HCT116 (cell line): ENCODE measurements around the gene MANBA.
"Not testable (repeated sequence)": the region's sequence is repeated elsewhere in the genome, so short reads cannot be mapped to it uniquely, and the experiment has no call there.

ENCODE experiments used
- CBX3 ChIP-seq: IDR thresholded peaks from 2 replicates; pipeline ENCODE4 v1.6.1; 2012; ENCODE audit warnings: low read depth
- CEBPB ChIP-seq: IDR thresholded peaks from 2 replicates; pipeline ENCODE4 v1.6.1; 2012; ENCODE audit warnings: low read depth
- CTCF ChIP-seq, 3 experiments: fragments of 200-600 bp in 1 of 3; sonication (generic) in 1 of 3; IDR thresholded peaks in 2 of 3; conservative IDR thresholded peaks in 1 of 3; 2 replicates each; pipeline ENCODE4 v1.5.1; 2012 to 2017; ENCODE audit warnings: low read depth in 2 of 3, low read length in 2 of 3, antibody characterized with exemption in 1 of 3, borderline replicate concordance in 1 of 3, control low read depth in 1 of 3, mild to moderate bottlenecking in 1 of 3, mixed read lengths in 1 of 3, mixed run types in 1 of 3, moderate library complexity in 1 of 3; ENCODE audit not compliant: insufficient read depth in 1 of 3
- POLR2A ChIP-seq: IDR thresholded peaks from 2 replicates; pipeline ENCODE4 v1.7.0; 2011; ENCODE audit warnings: borderline replicate concordance; ENCODE audit not compliant: insufficient read depth, insufficient read length; ENCODE audit errors: extremely low read depth
- POLR2AphosphoS5 ChIP-seq: IDR thresholded peaks from 2 replicates; pipeline ENCODE4 v1.6.1; 2011; ENCODE audit warnings: mild to moderate bottlenecking, low read depth, low read length, moderate library complexity
- RAD21 ChIP-seq: IDR thresholded peaks from 2 replicates; pipeline ENCODE4 v1.6.1; 2012; ENCODE audit warnings: low read depth, mild to moderate bottlenecking
- SP1 ChIP-seq: IDR thresholded peaks from 2 replicates; pipeline ENCODE4 v1.6.1; 2012; ENCODE audit warnings: low read depth
- YY1 ChIP-seq: IDR thresholded peaks from 2 replicates; pipeline ENCODE4 v1.6.1; 2011; ENCODE audit warnings: low read length, low read depth, moderate library complexity, mild to moderate bottlenecking; ENCODE audit not compliant: insufficient replicate concordance; ENCODE audit errors: extremely low read depth
- TF ChIP-seq, protein P1 (sequence below): IDR thresholded peaks from 2 replicates; pipeline ENCODE4 v1.6.1; 2012; ENCODE audit warnings: low read depth
- TF ChIP-seq, protein P2 (sequence below): IDR thresholded peaks from 2 replicates; pipeline ENCODE4 v1.6.1; 2012

GRCh38 chr4:102718833-102719575 is 41.8 kb downstream of the MANBA start:
- TF ChIP-seq CTCF (IDR thresholded peaks at IDR 0.05 in 2 of 3, conservative IDR thresholded peaks at IDR 0.05 in 1 of 3; ENCODE audit: borderline replicate concordance in 1 of 3, insufficient read depth in 1 of 3, low read depth in 2 of 3, low read length in 2 of 3); POLR2AphosphoS5; RAD21; POLR2A; CBX3; YY1; CEBPB; SP1: not testable (repeated sequence)
- TF ChIP-seq, protein P1, sequence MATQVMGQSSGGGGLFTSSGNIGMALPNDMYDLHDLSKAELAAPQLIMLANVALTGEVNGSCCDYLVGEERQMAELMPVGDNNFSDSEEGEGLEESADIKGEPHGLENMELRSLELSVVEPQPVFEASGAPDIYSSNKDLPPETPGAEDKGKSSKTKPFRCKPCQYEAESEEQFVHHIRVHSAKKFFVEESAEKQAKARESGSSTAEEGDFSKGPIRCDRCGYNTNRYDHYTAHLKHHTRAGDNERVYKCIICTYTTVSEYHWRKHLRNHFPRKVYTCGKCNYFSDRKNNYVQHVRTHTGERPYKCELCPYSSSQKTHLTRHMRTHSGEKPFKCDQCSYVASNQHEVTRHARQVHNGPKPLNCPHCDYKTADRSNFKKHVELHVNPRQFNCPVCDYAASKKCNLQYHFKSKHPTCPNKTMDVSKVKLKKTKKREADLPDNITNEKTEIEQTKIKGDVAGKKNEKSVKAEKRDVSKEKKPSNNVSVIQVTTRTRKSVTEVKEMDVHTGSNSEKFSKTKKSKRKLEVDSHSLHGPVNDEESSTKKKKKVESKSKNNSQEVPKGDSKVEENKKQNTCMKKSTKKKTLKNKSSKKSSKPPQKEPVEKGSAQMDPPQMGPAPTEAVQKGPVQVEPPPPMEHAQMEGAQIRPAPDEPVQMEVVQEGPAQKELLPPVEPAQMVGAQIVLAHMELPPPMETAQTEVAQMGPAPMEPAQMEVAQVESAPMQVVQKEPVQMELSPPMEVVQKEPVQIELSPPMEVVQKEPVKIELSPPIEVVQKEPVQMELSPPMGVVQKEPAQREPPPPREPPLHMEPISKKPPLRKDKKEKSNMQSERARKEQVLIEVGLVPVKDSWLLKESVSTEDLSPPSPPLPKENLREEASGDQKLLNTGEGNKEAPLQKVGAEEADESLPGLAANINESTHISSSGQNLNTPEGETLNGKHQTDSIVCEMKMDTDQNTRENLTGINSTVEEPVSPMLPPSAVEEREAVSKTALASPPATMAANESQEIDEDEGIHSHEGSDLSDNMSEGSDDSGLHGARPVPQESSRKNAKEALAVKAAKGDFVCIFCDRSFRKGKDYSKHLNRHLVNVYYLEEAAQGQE, result not testable (repeated sequence)
- TF ChIP-seq, protein P2, sequence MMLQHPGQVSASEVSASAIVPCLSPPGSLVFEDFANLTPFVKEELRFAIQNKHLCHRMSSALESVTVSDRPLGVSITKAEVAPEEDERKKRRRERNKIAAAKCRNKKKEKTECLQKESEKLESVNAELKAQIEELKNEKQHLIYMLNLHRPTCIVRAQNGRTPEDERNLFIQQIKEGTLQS, result not testable (repeated sequence)
